ENCODE data around the gene CXXC5.

GRCh38 chr5:139690803-139691629 is 42.9 kb downstream of the CXXC5 start:
- TF ChIP-seq EZH2 (IDR thresholded peaks at IDR 0.05; ENCODE audit: borderline replicate concordance) (no peak), CTCF (IDR thresholded peaks at IDR 0.05; ENCODE audit: poor library complexity) (no peak), EZH2phosphoT487 (IDR thresholded peaks at IDR 0.05; ENCODE audit: low read depth, severe bottlenecking, unreplicated experiment) (no peak)
